Mucosa of descending colon (tissue), 3 donors: ENCODE data around the gene PLAAT3. TPM values are rescaled to one million over a fixed set of nuclear protein-coding genes. Genes with fewer than 3 reads are reported as not detected.
"Not testable (repeated sequence)": the region's sequence is repeated elsewhere in the genome, so short reads cannot be mapped to it uniquely, and the experiment has no call there.

Experiments used
- ATAC-seq: fragments of 200-7000 bp; cut with Tn5 transposase; one replicate; pipeline ENCODE4 v1.9.1; 2020; ENCODE audit warnings: mild to moderate bottlenecking, moderate library complexity
- DNase-seq, 3 donors: peaks; one replicate each; pipeline ENCODE4 v3.0.0-alpha.2; 2020
- H3K36me3 ChIP-seq: fragments of 200-600 bp; one replicate; pipeline ENCODE4 v1.8.0; 2021; ENCODE audit warnings: low read depth, mild to moderate bottlenecking
- H3K4me1 ChIP-seq: fragments of 200-600 bp; one replicate; pipeline ENCODE4 v1.8.0; 2021; ENCODE audit warnings: low read depth, mild to moderate bottlenecking
- H3K4me3 ChIP-seq: fragments of 200-600 bp; one replicate; pipeline ENCODE4 v1.8.0; 2021; ENCODE audit warnings: mild to moderate bottlenecking
- H3K9me3 ChIP-seq: fragments of 200-600 bp; one replicate; pipeline ENCODE4 v1.8.0; 2021; ENCODE audit warnings: mild to moderate bottlenecking
- CTCF ChIP-seq: fragments of 200-600 bp; IDR thresholded peaks from one replicate; pipeline ENCODE4 v1.8.0; 2022; ENCODE audit warnings: antibody characterized with exemption, mild to moderate bottlenecking
- intact Hi-C, 2 donors: fragments of 100-400 bp; cut with DNase I in 1 of 2; cut with micrococcal nuclease in 1 of 2; formaldehyde crosslinking; loops; one replicate each; pipeline versions ENCODE4 v1.11.0 to v1.11.1; 2022; cut with DNase I, micrococcal nuclease
- total RNA-seq, 3 donors: library from RNA; stranded (reverse); fragmentation: NEBNext Ultra II Directional in 2 of 3; extraction: Animal tissue kit (Norgen Biotek cat#: 25700) in 2 of 3; gene quantifications; one replicate each; pipeline versions ENCODE4 v1.2.1 to v1.2.4, GENCODE V29; 2021 to 2023
- donor health status: DM: no; HTN: no; CAD: no; lungs with moderate emphysema.
- donor health status: DM: no; HTN: no; CAD: no.
- donor health status: DM: no; HTN: yes; CAD: no.

Gene PLAAT3
- total RNA-seq, 3 donors from 2014 or later = 15.1 to 58.5 (median 26.7) TPM

- Histone ChIP-seq H3K9me3 (no peaks in the 10 kb centered on the region), H3K4me3 (no peak overlapping the region), H3K36me3 (no peaks in the 10 kb centered on the region), H3K4me1 (peaks cover 22% of the 10 kb centered on the region)
- ATAC-seq (peak; percentile 17), DNase-seq (no peak)
- no peak for TF ChIP-seq CTCF
- intact Hi-C loops = no loop called here
Observed at GRCh38 chr11:63535734-63536133, 78.5 kb downstream of the PLAAT3 start.

GRCh38 chr11:63534895-63535461, 79.3 kb downstream of the PLAAT3 start:
- Histone ChIP-seq H3K36me3 (no peaks in the 10 kb centered on the region), H3K9me3 (no peaks in the 10 kb centered on the region), H3K4me3 (no peak overlapping the region), H3K4me1 (peaks cover 22% of the 10 kb centered on the region)
- intact Hi-C loops = no loop called here
- no peak for TF ChIP-seq CTCF
- no peak for DNase-seq
- peak; percentile 34 for ATAC-seq

GRCh38 chr11:63534076-63534475, 80.2 kb downstream of the PLAAT3 start:
- TF ChIP-seq CTCF = no peak
- intact Hi-C loops = no loop called here
- no peak for ATAC-seq
- H3K36me3 ChIP-seq = no peaks in the 10 kb centered on the region
- H3K4me1 ChIP-seq = peaks cover 22% of the 10 kb centered on the region
- no peak overlapping the region for H3K4me3 ChIP-seq
- DNase-seq = no peak
- H3K9me3 ChIP-seq = no peaks in the 10 kb centered on the region

GRCh38 chr11:63532799-63533475, 81.3 kb downstream of the PLAAT3 start:
- H3K4me1 ChIP-seq = peaks cover 22% of the 10 kb centered on the region
- TF ChIP-seq CTCF = no peak
- intact Hi-C loops = no loop called here
- H3K9me3 ChIP-seq = no peaks in the 10 kb centered on the region
- H3K36me3 ChIP-seq = no peaks in the 10 kb centered on the region
- DNase-seq = no peak
- H3K4me3 ChIP-seq = no peak overlapping the region
- ATAC-seq = no peak

GRCh38 chr11:63532117-63532516, 82.1 kb downstream of the PLAAT3 start:
- Histone ChIP-seq H3K4me3 (no peak overlapping the region), H3K4me1 (peaks cover 22% of the 10 kb centered on the region), H3K36me3 (no peaks in the 10 kb centered on the region), H3K9me3 (no peaks in the 10 kb centered on the region)
- intact Hi-C loops = no loop called here
- no peak for TF ChIP-seq CTCF
- DNase-seq = no peak
- no peak for ATAC-seq

- intact Hi-C loops = not testable (repeated sequence)
- ATAC-seq = peak; percentile 88
Observed at GRCh38 chr11:63531074-63531792, 83.0 kb downstream of the PLAAT3 start.

More at GRCh38 chr11:63531074-63531792, 83.0 kb downstream of the PLAAT3 start:
- H3K4me1 ChIP-seq = peaks cover 16% of the 10 kb centered on the region
- H3K9me3 ChIP-seq, H3K36me3 ChIP-seq, H3K4me3 ChIP-seq: not testable (repeated sequence)
- DNase-seq = peak in 1 of 3 donors; percentile 52
